Measurements from ENCODE around the gene NFE2L1.
A peak's percentile ranks its signal among the peaks of the same experiment; 100 is the strongest.
"Not testable (repeated sequence)": the region's sequence is repeated elsewhere in the genome, so short reads cannot be mapped to it uniquely, and the experiment has no call there.

NFE2L1 gene

GRCh38 chr17:48047741-48048383 lies at the start of gene NFE2L1:
TSS of gene NFE2L1 (plus strand) at chr17:48048359. CDS start at chr17:48051119, 2,760 bp downstream.
- DNase-seq (ENCODE audit: low read depth) = peak; percentile 98

GRCh38 chr17:47999582-47999981 lies 48.6 kb upstream of the NFE2L1 start:
- no peak for DNase-seq (ENCODE audit: low read depth)

GRCh38 chr17:48001197-48001596 lies 47.0 kb upstream of the NFE2L1 start:
- no peak for DNase-seq (ENCODE audit: low read depth)

- not testable (repeated sequence) for DNase-seq (ENCODE audit: low read depth)
Measured at GRCh38 chr17:48001657-48002056, 46.5 kb upstream of the NFE2L1 start.

- DNase-seq (ENCODE audit: low read depth) = peak; percentile 45
Measured at GRCh38 chr17:48002266-48002915, 45.8 kb upstream of the NFE2L1 start.

- DNase-seq (ENCODE audit: low read depth) = no peak
Measured at GRCh38 chr17:48002916-48003416, 45.2 kb upstream of the NFE2L1 start.

GRCh38 chr17:48003417-48004151 lies 44.6 kb upstream of the NFE2L1 start:
- no peak for DNase-seq (ENCODE audit: low read depth)

GRCh38 chr17:48004983-48005382 lies 43.2 kb upstream of the NFE2L1 start:
- no peak for DNase-seq (ENCODE audit: low read depth)

- no peak for DNase-seq (ENCODE audit: low read depth)
Measured at GRCh38 chr17:48006936-48007709, 41.0 kb upstream of the NFE2L1 start.

GRCh38 chr17:48010193-48010592 lies 38.0 kb upstream of the NFE2L1 start:
- no peak for DNase-seq (ENCODE audit: low read depth)

GRCh38 chr17:48011405-48012150 lies 36.6 kb upstream of the NFE2L1 start:
- peak; percentile 26 for DNase-seq (ENCODE audit: low read depth)

- DNase-seq (ENCODE audit: low read depth) = no peak
Measured at GRCh38 chr17:48012151-48012520, 36.0 kb upstream of the NFE2L1 start.

GRCh38 chr17:48012654-48013053 lies 35.5 kb upstream of the NFE2L1 start:
- no peak for DNase-seq (ENCODE audit: low read depth)

- no peak for DNase-seq (ENCODE audit: low read depth)
Measured at GRCh38 chr17:48013876-48014594, 34.1 kb upstream of the NFE2L1 start.

GRCh38 chr17:48014595-48015111 lies 33.5 kb upstream of the NFE2L1 start:
- no peak for DNase-seq (ENCODE audit: low read depth)

GRCh38 chr17:48016112-48016511 lies 32.0 kb upstream of the NFE2L1 start:
- no peak for DNase-seq (ENCODE audit: low read depth)

- DNase-seq (ENCODE audit: low read depth) = not testable (repeated sequence)
Measured at GRCh38 chr17:48017817-48018158, 30.4 kb upstream of the NFE2L1 start.

- no peak for DNase-seq (ENCODE audit: low read depth)
Measured at GRCh38 chr17:48021934-48022333, 26.2 kb upstream of the NFE2L1 start.

GRCh38 chr17:48022901-48023300 lies 25.3 kb upstream of the NFE2L1 start:
- DNase-seq (ENCODE audit: low read depth) = no peak

GRCh38 chr17:48023400-48024148 lies 24.6 kb upstream of the NFE2L1 start:
- no peak for DNase-seq (ENCODE audit: low read depth)
